GM23338 (cell line): ENCODE results near the gene IKZF3. TPM values are rescaled to one million over a fixed set of nuclear protein-coding genes. Genes with fewer than 3 reads are reported as not detected.
A peak's percentile ranks its signal among the peaks of the same experiment; 100 is the strongest.

Experiments used
- ATAC-seq: fragments of 200-7000 bp; cut with Tn5 transposase; 3 replicates; pipeline ENCODE4 v1.9.1; 2020
- DNase-seq: peaks from one replicate; pipeline ENCODE4 v3.0.0-alpha.2; 2015; ENCODE audit warnings: low spot score
- H2AFZ ChIP-seq: fragments of 200-600 bp; sonication (generic); 2 replicates; pipeline ENCODE4 v1.8.0; 2016; ENCODE audit warnings: antibody characterized with exemption, mild to moderate bottlenecking, moderate library complexity
- H3F3A ChIP-seq: fragments of 200-600 bp; sonication (generic); replicated peaks from 2 replicates; pipeline ENCODE4 v1.8.0; 2017; ENCODE audit warnings: antibody characterized with exemption, mixed run types, low read depth
- H3K27ac ChIP-seq: fragments of 200-600 bp; sonication (generic); 2 replicates; pipeline ENCODE4 v1.6.1; 2016; ENCODE audit warnings: low read depth
- H3K27me3 ChIP-seq: fragments of 200-600 bp; sonication (generic); 2 replicates; pipeline ENCODE4 v1.8.0; 2016; ENCODE audit warnings: mild to moderate bottlenecking, mixed run types, moderate library complexity; ENCODE audit not compliant: insufficient read depth
- H3K36me3 ChIP-seq: fragments of 200-600 bp; sonication (generic); 2 replicates; pipeline ENCODE4 v1.8.0; 2016; ENCODE audit warnings: mild to moderate bottlenecking; ENCODE audit not compliant: insufficient read depth
- H3K4me1 ChIP-seq: fragments of 200-600 bp; sonication (generic); 2 replicates; pipeline ENCODE4 v1.8.0; 2016; ENCODE audit warnings: mild to moderate bottlenecking, moderate library complexity; ENCODE audit not compliant: insufficient read depth
- H3K4me2 ChIP-seq: fragments of 200-600 bp; sonication (generic); 2 replicates; pipeline ENCODE4 v1.7.1; 2017; ENCODE audit warnings: mixed run types
- H3K4me3 ChIP-seq: fragments of 200-600 bp; sonication (generic); 2 replicates; pipeline ENCODE4 v1.6.1; 2016; ENCODE audit warnings: mixed run types
- H3K79me2 ChIP-seq: fragments of 200-600 bp; sonication (generic); replicated peaks from 2 replicates; pipeline ENCODE4 v1.8.0; 2017; ENCODE audit warnings: mild to moderate bottlenecking; ENCODE audit not compliant: insufficient read depth
- H3K9me2 ChIP-seq: fragments of 200-600 bp; sonication (generic); 2 replicates; pipeline ENCODE4 v1.8.0; 2017; ENCODE audit not compliant: insufficient read depth
- H4K20me1 ChIP-seq: fragments of 200-600 bp; sonication (generic); replicated peaks from 2 replicates; pipeline ENCODE4 v1.8.0; 2017; ENCODE audit warnings: mild to moderate bottlenecking; ENCODE audit not compliant: insufficient read depth
- H3K27ac Mint-ChIP-seq: 2 replicates; pipeline ENCODE4 v1.8.0; 2020; ENCODE audit warnings: inconsistent platforms, mild to moderate bottlenecking, moderate library complexity, mixed read lengths
- H3K27me3 Mint-ChIP-seq: 3 replicates; pipeline ENCODE4 v1.8.0; 2022; ENCODE audit warnings: low read depth, mild to moderate bottlenecking, moderate library complexity, mixed read lengths, inconsistent platforms; ENCODE audit not compliant: insufficient read depth, poor library complexity
- H3K36me3 Mint-ChIP-seq: 3 replicates; pipeline ENCODE4 v1.8.0; 2021; ENCODE audit warnings: low read depth, mild to moderate bottlenecking, inconsistent platforms, moderate library complexity, mixed read lengths
- H3K4me1 Mint-ChIP-seq: 3 replicates; pipeline ENCODE4 v1.8.0; 2020; ENCODE audit warnings: mild to moderate bottlenecking, inconsistent platforms, mixed read lengths
- H3K4me3 Mint-ChIP-seq: 3 replicates; pipeline ENCODE4 v1.8.0; 2021; ENCODE audit warnings: moderate library complexity, mild to moderate bottlenecking, inconsistent platforms, mixed read lengths
- H3K9me3 Mint-ChIP-seq: 3 replicates; pipeline ENCODE4 v1.8.0; 2020; ENCODE audit warnings: moderate library complexity, mild to moderate bottlenecking, inconsistent platforms, mixed read lengths
- CREB1 ChIP-seq: fragments of 250-450 bp; sonication (Bioruptor Pico); IDR thresholded peaks from 2 replicates; pipeline ENCODE4 v1.5.0; 2020; ENCODE audit warnings: low read depth, mild to moderate bottlenecking, moderate library complexity
- EZH2 ChIP-seq: fragments of 200-600 bp; sonication (generic); IDR thresholded peaks from one replicate; pipeline ENCODE4 v1.8.0; 2017; ENCODE audit warnings: antibody characterized with exemption, mild to moderate bottlenecking, low read depth; ENCODE audit not compliant: unreplicated experiment
- EZH2phosphoT487 ChIP-seq: fragments of 200-600 bp; sonication (generic); IDR thresholded peaks from one replicate; pipeline ENCODE4 v1.8.1; 2018; ENCODE audit warnings: antibody characterized with exemption; ENCODE audit not compliant: unreplicated experiment
- JUNB ChIP-seq: IDR thresholded peaks from one replicate; pipeline ENCODE4 v1.6.1; 2016; ENCODE audit warnings: antibody characterized with exemption; ENCODE audit not compliant: unreplicated experiment
- POLR2AphosphoS5 ChIP-seq: IDR thresholded peaks from 2 replicates; pipeline ENCODE4 v1.6.1; 2016; ENCODE audit warnings: antibody characterized with exemption, low read depth
- ZNF114 ChIP-seq: fragments of 250-450 bp; sonication (Bioruptor Pico); IDR thresholded peaks from 2 replicates; pipeline ENCODE4 v1.5.0; 2020; ENCODE audit warnings: mild to moderate bottlenecking, moderate library complexity
- ZNF331 ChIP-seq: fragments of 250-450 bp; sonication (Bioruptor Pico); IDR thresholded peaks from 2 replicates; pipeline ENCODE4 v1.5.0; 2020; ENCODE audit warnings: low read depth, mild to moderate bottlenecking, moderate library complexity
- polyA plus RNA-seq: library from polyadenylated mRNA; unstranded; fragments of >200 nt; fragmentation: Nextera tagmentation; extraction: Ambion mirVana; gene quantifications from 2 replicates; pipeline ENCODE4 v1.2.1, GENCODE V29; 2016
- total RNA-seq: library from RNA; depleted of rRNA; stranded (reverse); fragments of >200 nt; shearing (Covaris generic); gene quantifications from 2 replicates; pipeline ENCODE4 v1.2.3, GENCODE V29; 2014
- TF ChIP-seq, protein P1 (sequence below): IDR thresholded peaks from one replicate; pipeline ENCODE4 v1.6.1; 2018; ENCODE audit warnings: antibody characterized with exemption; ENCODE audit not compliant: unreplicated experiment
- TF ChIP-seq, protein P2 (sequence below), 2 experiments: fragments of 200-600 bp in 1 of 2; sonication (generic) in 1 of 2; conservative IDR thresholded peaks; 2 replicates each; pipeline versions ENCODE4 v1.5.1 to v1.6.1; 2016 to 2017; ENCODE audit warnings: antibody characterized with exemption in 2 of 2, low read depth in 2 of 2, mild to moderate bottlenecking in 2 of 2, moderate library complexity in 1 of 2
- TF ChIP-seq, protein P3 (sequence below): IDR thresholded peaks from 2 replicates; pipeline ENCODE4 v1.6.1; 2016; ENCODE audit warnings: antibody characterized with exemption

The IKZF3 gene
- total and polyA plus RNA-seq, 2 experiments from 2014 or later = 0.11 to 0.76 TPM

DNA sequence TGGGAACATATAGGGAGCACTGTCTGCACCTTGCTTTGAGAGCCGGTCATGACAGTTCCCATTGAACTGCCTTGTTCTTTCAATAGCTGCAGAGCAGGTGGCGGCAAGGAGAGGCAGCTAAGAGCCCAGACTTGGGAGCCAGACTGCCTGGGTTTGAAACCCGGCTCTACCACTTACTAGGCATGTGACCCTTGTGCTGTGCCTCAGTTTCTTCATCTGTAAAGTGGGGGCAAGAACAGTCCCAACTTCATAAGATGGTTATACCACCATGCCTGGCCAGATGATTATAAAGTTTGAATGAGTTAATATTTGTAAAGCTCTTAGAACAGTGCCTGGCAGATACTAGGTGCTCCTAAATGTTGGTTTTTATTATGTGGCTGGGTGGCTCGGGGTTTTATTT is 149.9 kb downstream of the IKZF3 start:
- no peaks in the 10 kb centered on the region for H3K4me1 Mint-ChIP-seq
- no peak for TF ChIP-seq ZNF114
- TF ChIP-seq POLR2AphosphoS5 = no peak
- TF ChIP-seq, protein P1, sequence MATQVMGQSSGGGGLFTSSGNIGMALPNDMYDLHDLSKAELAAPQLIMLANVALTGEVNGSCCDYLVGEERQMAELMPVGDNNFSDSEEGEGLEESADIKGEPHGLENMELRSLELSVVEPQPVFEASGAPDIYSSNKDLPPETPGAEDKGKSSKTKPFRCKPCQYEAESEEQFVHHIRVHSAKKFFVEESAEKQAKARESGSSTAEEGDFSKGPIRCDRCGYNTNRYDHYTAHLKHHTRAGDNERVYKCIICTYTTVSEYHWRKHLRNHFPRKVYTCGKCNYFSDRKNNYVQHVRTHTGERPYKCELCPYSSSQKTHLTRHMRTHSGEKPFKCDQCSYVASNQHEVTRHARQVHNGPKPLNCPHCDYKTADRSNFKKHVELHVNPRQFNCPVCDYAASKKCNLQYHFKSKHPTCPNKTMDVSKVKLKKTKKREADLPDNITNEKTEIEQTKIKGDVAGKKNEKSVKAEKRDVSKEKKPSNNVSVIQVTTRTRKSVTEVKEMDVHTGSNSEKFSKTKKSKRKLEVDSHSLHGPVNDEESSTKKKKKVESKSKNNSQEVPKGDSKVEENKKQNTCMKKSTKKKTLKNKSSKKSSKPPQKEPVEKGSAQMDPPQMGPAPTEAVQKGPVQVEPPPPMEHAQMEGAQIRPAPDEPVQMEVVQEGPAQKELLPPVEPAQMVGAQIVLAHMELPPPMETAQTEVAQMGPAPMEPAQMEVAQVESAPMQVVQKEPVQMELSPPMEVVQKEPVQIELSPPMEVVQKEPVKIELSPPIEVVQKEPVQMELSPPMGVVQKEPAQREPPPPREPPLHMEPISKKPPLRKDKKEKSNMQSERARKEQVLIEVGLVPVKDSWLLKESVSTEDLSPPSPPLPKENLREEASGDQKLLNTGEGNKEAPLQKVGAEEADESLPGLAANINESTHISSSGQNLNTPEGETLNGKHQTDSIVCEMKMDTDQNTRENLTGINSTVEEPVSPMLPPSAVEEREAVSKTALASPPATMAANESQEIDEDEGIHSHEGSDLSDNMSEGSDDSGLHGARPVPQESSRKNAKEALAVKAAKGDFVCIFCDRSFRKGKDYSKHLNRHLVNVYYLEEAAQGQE = no peak
- TF ChIP-seq, protein P2, sequence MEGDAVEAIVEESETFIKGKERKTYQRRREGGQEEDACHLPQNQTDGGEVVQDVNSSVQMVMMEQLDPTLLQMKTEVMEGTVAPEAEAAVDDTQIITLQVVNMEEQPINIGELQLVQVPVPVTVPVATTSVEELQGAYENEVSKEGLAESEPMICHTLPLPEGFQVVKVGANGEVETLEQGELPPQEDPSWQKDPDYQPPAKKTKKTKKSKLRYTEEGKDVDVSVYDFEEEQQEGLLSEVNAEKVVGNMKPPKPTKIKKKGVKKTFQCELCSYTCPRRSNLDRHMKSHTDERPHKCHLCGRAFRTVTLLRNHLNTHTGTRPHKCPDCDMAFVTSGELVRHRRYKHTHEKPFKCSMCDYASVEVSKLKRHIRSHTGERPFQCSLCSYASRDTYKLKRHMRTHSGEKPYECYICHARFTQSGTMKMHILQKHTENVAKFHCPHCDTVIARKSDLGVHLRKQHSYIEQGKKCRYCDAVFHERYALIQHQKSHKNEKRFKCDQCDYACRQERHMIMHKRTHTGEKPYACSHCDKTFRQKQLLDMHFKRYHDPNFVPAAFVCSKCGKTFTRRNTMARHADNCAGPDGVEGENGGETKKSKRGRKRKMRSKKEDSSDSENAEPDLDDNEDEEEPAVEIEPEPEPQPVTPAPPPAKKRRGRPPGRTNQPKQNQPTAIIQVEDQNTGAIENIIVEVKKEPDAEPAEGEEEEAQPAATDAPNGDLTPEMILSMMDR (conservative IDR thresholded peaks at IDR 0.05; ENCODE audit: low read depth in 2 of 2) = no peak
- H3K4me3 Mint-ChIP-seq = no peak overlapping the region
- no peaks in the 10 kb centered on the region for H3K9me3 Mint-ChIP-seq
- H3K9me2 ChIP-seq = no peaks in the 10 kb centered on the region
- no peaks in the 10 kb centered on the region for H3K27me3 ChIP-seq
- no peak overlapping the region for H3K27ac ChIP-seq
- no peak overlapping the region for H2AFZ ChIP-seq
- H3K4me3 ChIP-seq = no peak overlapping the region
- H3K27ac Mint-ChIP-seq = no peak overlapping the region
- H3F3A ChIP-seq = peaks cover 6% of the 10 kb centered on the region; the same call in 1 of the 2 replicates
- H3K79me2 ChIP-seq = no peaks in the 10 kb centered on the region
- H3K27me3 Mint-ChIP-seq = peaks cover 20% of the 10 kb centered on the region
- ATAC-seq (no peak), DNase-seq (no peak)
- peaks cover 10% of the 10 kb centered on the region for H4K20me1 ChIP-seq
- no peaks in the 10 kb centered on the region for H3K4me1 ChIP-seq
- peaks cover 40% of the 10 kb centered on the region for H3K36me3 ChIP-seq
- H3K4me2 ChIP-seq = no peak overlapping the region
- peaks cover 91% of the 10 kb centered on the region for H3K36me3 Mint-ChIP-seq

DNA sequence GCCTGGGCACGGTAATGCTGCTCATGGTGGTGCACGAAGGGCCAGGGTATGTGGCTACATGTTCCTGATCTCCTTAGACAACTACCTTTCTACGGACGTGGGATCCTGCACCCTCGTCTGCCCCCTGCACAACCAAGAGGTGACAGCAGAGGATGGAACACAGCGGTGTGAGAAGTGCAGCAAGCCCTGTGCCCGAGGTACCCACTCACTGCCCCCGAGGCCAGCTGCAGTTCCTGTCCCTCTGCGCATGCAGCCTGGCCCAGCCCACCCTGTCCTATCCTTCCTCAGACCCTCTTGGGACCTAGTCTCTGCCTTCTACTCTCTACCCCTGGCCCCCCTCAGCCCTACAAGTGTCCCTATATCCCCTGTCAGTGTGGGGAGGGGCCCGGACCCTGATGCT is 152.3 kb downstream of the IKZF3 start:
- H3K79me2 ChIP-seq = 0 out of 2 replicates have a peak, but pooled peaks cover 8% of the 10 kb centered on the region
- ATAC-seq (no peak), DNase-seq (no peak)
- H3K27me3 ChIP-seq = no peaks in the 10 kb centered on the region
- no peaks in the 10 kb centered on the region for H3K9me2 ChIP-seq
- H3K4me2 ChIP-seq = no peak overlapping the region
- H3F3A ChIP-seq = 0 out of 2 replicates have a peak, but pooled peaks cover 2% of the 10 kb centered on the region
- Mint-ChIP-seq H3K4me1 (peaks cover 3% of the 10 kb centered on the region; the same call in 2 of the 3 replicates), H3K27me3 (peaks cover 13% of the 10 kb centered on the region), H3K27ac (0 out of 2 replicates have a peak overlapping the region, but pooled peaks have one; percentile 27), H3K4me3 (no peak overlapping the region), H3K36me3 (peaks cover 91% of the 10 kb centered on the region), H3K9me3 (no peaks in the 10 kb centered on the region)
- H3K27ac ChIP-seq = no peak overlapping the region
- H2AFZ ChIP-seq = no peak overlapping the region
- TF ChIP-seq CREB1 (CRISPR knock-in tag) (no peak), EZH2phosphoT487 (no peak), EZH2 (no peak), JUNB (no peak), POLR2AphosphoS5 (no peak), ZNF331 (CRISPR knock-in tag) (no peak), ZNF114 (no peak)
- TF ChIP-seq, protein P2 (conservative IDR thresholded peaks at IDR 0.05; ENCODE audit: low read depth in 2 of 2) = no peak
- TF ChIP-seq, protein P1 = no peak
- TF ChIP-seq, protein P3, sequence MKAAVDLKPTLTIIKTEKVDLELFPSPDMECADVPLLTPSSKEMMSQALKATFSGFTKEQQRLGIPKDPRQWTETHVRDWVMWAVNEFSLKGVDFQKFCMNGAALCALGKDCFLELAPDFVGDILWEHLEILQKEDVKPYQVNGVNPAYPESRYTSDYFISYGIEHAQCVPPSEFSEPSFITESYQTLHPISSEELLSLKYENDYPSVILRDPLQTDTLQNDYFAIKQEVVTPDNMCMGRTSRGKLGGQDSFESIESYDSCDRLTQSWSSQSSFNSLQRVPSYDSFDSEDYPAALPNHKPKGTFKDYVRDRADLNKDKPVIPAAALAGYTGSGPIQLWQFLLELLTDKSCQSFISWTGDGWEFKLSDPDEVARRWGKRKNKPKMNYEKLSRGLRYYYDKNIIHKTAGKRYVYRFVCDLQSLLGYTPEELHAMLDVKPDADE = no peak
- H3K4me3 ChIP-seq = no peak overlapping the region
- peaks cover 15% of the 10 kb centered on the region for H4K20me1 ChIP-seq
- H3K4me1 ChIP-seq = no peaks in the 10 kb centered on the region
- H3K36me3 ChIP-seq = peaks cover 36% of the 10 kb centered on the region
